ENCODE results near the gene KRT81.
"Not testable (repeated sequence)": the region's sequence is repeated elsewhere in the genome, so short reads cannot be mapped to it uniquely, and the experiment has no call there.

The KRT81 gene

GRCh38 chr12:52253391-52254179 is 37.7 kb downstream of the KRT81 start:
- no peak for DNase-seq (ENCODE audit: low read depth)

- DNase-seq (ENCODE audit: low read depth), result no peak
These were observed 38.5 kb downstream of the KRT81 start for GRCh38 chr12:52252728-52253343.

- DNase-seq (ENCODE audit: low read depth), result not testable (repeated sequence)
These were observed 39.1 kb downstream of the KRT81 start for GRCh38 chr12:52252175-52252615.

GRCh38 chr12:52251367-52252051 is 39.8 kb downstream of the KRT81 start:
- no peak for DNase-seq (ENCODE audit: low read depth)

GRCh38 chr12:52250048-52250990 is 41.0 kb downstream of the KRT81 start:
- DNase-seq (ENCODE audit: low read depth), result no peak

GRCh38 chr12:52249511-52250047 is 41.8 kb downstream of the KRT81 start:
- DNase-seq (ENCODE audit: low read depth), result no peak

GRCh38 chr12:52248541-52249461 is 42.5 kb downstream of the KRT81 start:
- DNase-seq (ENCODE audit: low read depth), result peak; percentile 55

GRCh38 chr12:52247622-52248540 is 43.5 kb downstream of the KRT81 start:
- no peak for DNase-seq (ENCODE audit: low read depth)

GRCh38 chr12:52246720-52247621 is 44.4 kb downstream of the KRT81 start:
- no peak for DNase-seq (ENCODE audit: low read depth)

- DNase-seq (ENCODE audit: low read depth), result no peak
These were observed 45.3 kb downstream of the KRT81 start for GRCh38 chr12:52245962-52246569.

GRCh38 chr12:52245259-52245961 is 45.9 kb downstream of the KRT81 start:
- no peak for DNase-seq (ENCODE audit: low read depth)

- no peak for DNase-seq (ENCODE audit: low read depth)
These were observed 46.7 kb downstream of the KRT81 start for GRCh38 chr12:52244615-52244994.

- peak; percentile 95 for DNase-seq (ENCODE audit: low read depth)
These were observed 47.3 kb downstream of the KRT81 start for GRCh38 chr12:52243856-52244614.

GRCh38 chr12:52243259-52243855 is 48.0 kb downstream of the KRT81 start:
- peak; percentile 57 for DNase-seq (ENCODE audit: low read depth)

- no peak for DNase-seq (ENCODE audit: low read depth)
These were observed 48.7 kb downstream of the KRT81 start for GRCh38 chr12:52242442-52243258.
